ENCODE results near the gene CPZ. TPM values are rescaled to one million over a fixed set of nuclear protein-coding genes. Genes with fewer than 3 reads are reported as not detected.

CPZ gene
- total and polyA plus RNA-seq, 2 experiments from 2014 or later = 24.6 to 37.3 TPM

DNA sequence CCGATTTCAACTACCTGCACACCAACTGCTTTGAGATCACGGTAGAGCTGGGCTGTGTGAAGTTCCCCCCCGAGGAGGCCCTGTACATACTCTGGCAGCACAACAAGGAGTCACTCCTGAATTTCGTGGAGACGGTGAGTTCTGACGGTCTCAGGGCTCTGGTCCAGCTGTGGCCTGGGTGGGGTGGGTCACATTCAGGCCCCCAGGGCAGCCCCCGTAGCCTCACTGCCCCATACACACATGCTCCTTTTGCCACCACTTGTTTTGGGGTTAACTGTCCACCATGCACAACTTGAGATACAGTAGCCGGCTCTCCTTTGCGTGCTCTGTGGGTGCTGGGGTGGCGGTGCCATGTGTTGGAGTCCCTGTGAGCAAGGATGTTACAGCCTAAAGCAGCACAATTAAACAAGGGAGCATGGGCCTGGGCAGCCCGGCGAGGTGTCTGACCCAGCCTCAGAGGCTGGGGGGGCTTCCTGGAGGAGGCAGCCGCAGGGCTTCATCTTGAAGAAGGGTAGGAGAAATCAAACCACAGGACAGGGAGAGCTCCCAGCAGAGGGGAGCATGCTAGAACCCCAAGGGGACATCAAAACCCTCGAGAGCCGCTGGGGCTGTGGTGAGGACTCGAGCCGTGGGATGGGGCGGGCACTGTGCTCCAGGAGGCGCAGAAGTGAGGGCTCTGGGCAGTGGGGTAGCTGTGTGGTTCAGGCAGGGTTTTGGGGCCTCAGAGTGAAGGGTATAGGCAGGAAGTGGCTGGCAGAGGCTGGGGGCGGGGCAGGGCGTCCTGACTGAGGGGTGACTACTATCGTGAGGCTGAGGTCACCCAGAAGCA is 22.0 kb downstream of the CPZ start (continued):
- TF ChIP-seq, protein P1, sequence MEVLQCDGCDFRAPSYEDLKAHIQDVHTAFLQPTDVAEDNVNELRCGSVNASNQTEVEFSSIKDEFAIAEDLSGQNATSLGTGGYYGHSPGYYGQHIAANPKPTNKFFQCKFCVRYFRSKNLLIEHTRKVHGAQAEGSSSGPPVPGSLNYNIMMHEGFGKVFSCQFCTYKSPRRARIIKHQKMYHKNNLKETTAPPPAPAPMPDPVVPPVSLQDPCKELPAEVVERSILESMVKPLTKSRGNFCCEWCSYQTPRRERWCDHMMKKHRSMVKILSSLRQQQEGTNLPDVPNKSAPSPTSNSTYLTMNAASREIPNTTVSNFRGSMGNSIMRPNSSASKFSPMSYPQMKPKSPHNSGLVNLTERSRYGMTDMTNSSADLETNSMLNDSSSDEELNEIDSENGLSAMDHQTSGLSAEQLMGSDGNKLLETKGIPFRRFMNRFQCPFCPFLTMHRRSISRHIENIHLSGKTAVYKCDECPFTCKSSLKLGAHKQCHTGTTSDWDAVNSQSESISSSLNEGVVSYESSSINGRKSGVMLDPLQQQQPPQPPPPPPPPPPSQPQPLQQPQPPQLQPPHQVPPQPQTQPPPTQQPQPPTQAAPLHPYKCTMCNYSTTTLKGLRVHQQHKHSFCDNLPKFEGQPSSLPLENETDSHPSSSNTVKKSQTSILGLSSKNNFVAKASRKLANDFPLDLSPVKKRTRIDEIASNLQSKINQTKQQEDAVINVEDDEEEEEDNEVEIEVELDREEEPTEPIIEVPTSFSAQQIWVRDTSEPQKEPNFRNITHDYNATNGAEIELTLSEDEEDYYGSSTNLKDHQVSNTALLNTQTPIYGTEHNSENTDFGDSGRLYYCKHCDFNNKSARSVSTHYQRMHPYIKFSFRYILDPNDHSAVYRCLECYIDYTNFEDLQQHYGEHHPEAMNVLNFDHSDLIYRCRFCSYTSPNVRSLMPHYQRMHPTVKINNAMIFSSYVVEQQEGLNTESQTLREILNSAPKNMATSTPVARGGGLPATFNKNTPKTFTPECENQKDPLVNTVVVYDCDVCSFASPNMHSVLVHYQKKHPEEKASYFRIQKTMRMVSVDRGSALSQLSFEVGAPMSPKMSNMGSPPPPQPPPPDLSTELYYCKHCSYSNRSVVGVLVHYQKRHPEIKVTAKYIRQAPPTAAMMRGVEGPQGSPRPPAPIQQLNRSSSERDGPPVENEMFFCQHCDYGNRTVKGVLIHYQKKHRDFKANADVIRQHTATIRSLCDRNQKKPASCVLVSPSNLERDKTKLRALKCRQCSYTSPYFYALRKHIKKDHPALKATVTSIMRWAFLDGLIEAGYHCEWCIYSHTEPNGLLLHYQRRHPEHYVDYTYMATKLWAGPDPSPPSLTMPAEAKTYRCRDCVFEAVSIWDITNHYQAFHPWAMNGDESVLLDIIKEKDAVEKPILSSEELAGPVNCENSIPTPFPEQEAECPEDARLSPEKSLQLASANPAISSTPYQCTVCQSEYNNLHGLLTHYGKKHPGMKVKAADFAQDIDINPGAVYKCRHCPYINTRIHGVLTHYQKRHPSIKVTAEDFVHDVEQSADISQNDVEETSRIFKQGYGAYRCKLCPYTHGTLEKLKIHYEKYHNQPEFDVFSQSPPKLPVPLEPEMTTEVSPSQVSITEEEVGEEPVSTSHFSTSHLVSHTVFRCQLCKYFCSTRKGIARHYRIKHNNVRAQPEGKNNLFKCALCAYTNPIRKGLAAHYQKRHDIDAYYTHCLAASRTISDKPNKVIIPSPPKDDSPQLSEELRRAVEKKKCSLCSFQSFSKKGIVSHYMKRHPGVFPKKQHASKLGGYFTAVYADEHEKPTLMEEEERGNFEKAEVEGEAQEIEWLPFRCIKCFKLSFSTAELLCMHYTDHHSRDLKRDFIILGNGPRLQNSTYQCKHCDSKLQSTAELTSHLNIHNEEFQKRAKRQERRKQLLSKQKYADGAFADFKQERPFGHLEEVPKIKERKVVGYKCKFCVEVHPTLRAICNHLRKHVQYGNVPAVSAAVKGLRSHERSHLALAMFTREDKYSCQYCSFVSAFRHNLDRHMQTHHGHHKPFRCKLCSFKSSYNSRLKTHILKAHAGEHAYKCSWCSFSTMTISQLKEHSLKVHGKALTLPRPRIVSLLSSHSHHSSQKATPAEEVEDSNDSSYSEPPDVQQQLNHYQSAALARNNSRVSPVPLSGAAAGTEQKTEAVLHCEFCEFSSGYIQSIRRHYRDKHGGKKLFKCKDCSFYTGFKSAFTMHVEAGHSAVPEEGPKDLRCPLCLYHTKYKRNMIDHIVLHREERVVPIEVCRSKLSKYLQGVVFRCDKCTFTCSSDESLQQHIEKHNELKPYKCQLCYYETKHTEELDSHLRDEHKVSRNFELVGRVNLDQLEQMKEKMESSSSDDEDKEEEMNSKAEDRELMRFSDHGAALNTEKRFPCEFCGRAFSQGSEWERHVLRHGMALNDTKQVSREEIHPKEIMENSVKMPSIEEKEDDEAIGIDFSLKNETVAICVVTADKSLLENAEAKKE (CRISPR knock-in tag; IDR thresholded peaks at IDR 0.05) = no peak
- TF ChIP-seq, protein P2, sequence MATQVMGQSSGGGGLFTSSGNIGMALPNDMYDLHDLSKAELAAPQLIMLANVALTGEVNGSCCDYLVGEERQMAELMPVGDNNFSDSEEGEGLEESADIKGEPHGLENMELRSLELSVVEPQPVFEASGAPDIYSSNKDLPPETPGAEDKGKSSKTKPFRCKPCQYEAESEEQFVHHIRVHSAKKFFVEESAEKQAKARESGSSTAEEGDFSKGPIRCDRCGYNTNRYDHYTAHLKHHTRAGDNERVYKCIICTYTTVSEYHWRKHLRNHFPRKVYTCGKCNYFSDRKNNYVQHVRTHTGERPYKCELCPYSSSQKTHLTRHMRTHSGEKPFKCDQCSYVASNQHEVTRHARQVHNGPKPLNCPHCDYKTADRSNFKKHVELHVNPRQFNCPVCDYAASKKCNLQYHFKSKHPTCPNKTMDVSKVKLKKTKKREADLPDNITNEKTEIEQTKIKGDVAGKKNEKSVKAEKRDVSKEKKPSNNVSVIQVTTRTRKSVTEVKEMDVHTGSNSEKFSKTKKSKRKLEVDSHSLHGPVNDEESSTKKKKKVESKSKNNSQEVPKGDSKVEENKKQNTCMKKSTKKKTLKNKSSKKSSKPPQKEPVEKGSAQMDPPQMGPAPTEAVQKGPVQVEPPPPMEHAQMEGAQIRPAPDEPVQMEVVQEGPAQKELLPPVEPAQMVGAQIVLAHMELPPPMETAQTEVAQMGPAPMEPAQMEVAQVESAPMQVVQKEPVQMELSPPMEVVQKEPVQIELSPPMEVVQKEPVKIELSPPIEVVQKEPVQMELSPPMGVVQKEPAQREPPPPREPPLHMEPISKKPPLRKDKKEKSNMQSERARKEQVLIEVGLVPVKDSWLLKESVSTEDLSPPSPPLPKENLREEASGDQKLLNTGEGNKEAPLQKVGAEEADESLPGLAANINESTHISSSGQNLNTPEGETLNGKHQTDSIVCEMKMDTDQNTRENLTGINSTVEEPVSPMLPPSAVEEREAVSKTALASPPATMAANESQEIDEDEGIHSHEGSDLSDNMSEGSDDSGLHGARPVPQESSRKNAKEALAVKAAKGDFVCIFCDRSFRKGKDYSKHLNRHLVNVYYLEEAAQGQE (IDR thresholded peaks at IDR 0.05; ENCODE audit: unreplicated experiment) = no peak

DNA sequence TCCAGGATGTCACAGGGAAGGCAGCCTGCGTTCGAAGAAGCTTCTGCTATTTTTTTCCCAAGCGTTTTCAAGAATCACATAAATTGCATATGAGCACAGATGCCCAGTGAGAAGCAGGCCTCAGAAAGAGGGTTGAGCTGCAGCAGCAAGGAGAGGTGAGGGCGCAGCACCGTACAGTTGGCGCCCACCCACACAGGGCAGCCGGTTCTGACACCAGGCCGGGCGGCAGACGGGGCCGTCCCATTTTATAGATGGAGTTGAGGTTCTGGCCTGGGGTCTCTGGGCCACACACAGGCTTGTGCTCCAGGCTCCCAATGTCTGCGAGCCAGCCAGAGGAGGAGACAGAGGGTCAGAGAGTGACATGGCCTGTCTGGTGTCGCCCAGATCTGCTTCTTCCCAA is 22.8 kb downstream of the CPZ start:
- Mint-ChIP-seq H3K4me3 (no peak overlapping the region), H3K4me1 (peaks cover 3% of the 10 kb centered on the region; the same call in 1 of the 3 replicates), H3K9me3 (no peaks in the 10 kb centered on the region), H3K36me3 (ENCODE audit: low read depth) (peaks cover 10% of the 10 kb centered on the region; the same call in 2 of the 3 replicates), H3K27ac (no peak overlapping the region), H3K27me3 (ENCODE audit: insufficient read depth, low read depth, poor library complexity) (peaks cover 19% of the 10 kb centered on the region)
- ATAC-seq = no peak
- no peaks in the 10 kb centered on the region for H3K9me2 ChIP-seq (ENCODE audit: insufficient read depth)
- H3F3A ChIP-seq (replicated peaks; ENCODE audit: low read depth) = no peaks in the 10 kb centered on the region
- H2AFZ ChIP-seq = no peak overlapping the region
- no peak for DNase-seq (ENCODE audit: low spot score)
- TF ChIP-seq POLR2AphosphoS5 (IDR thresholded peaks at IDR 0.05; ENCODE audit: low read depth) (no peak), ZNF114 (CRISPR knock-in tag; IDR thresholded peaks at IDR 0.05) (no peak), ZNF331 (CRISPR knock-in tag; IDR thresholded peaks at IDR 0.05; ENCODE audit: low read depth) (no peak), NANOG (IDR thresholded peaks at IDR 0.05; ENCODE audit: borderline replicate concordance) (no peak), JUNB (IDR thresholded peaks at IDR 0.05; ENCODE audit: unreplicated experiment) (no peak)
- no peaks in the 10 kb centered on the region for H3K79me2 ChIP-seq (replicated peaks; ENCODE audit: insufficient read depth)
- H3K27me3 ChIP-seq (ENCODE audit: insufficient read depth) = no peaks in the 10 kb centered on the region
- no peaks in the 10 kb centered on the region for H4K20me1 ChIP-seq (replicated peaks; ENCODE audit: insufficient read depth)
- H3K27ac ChIP-seq (ENCODE audit: low read depth) = no peak overlapping the region
- no peak overlapping the region for H3K4me2 ChIP-seq
- H3K4me3 ChIP-seq = no peak overlapping the region
- no peaks in the 10 kb centered on the region for H3K4me1 ChIP-seq (ENCODE audit: insufficient read depth)
- H3K36me3 ChIP-seq (ENCODE audit: insufficient read depth) = no peaks in the 10 kb centered on the region

Measured in GM23338 (cell line).